GM21526 (cell line): ENCODE data around the gene PCDHA6.
"Not testable (repeated sequence)": the region's sequence is repeated elsewhere in the genome, so short reads cannot be mapped to it uniquely, and the experiment has no call there.

ENCODE experiments used
- ATAC-seq: cut with Tn5 transposase; IDR thresholded peaks from one replicate; pipeline ENCODE4 v1.9.1; 2021; ENCODE audit warnings: moderate library complexity; ENCODE audit not compliant: unreplicated experiment, low FRiP score

PCDHA6 gene, protein sequence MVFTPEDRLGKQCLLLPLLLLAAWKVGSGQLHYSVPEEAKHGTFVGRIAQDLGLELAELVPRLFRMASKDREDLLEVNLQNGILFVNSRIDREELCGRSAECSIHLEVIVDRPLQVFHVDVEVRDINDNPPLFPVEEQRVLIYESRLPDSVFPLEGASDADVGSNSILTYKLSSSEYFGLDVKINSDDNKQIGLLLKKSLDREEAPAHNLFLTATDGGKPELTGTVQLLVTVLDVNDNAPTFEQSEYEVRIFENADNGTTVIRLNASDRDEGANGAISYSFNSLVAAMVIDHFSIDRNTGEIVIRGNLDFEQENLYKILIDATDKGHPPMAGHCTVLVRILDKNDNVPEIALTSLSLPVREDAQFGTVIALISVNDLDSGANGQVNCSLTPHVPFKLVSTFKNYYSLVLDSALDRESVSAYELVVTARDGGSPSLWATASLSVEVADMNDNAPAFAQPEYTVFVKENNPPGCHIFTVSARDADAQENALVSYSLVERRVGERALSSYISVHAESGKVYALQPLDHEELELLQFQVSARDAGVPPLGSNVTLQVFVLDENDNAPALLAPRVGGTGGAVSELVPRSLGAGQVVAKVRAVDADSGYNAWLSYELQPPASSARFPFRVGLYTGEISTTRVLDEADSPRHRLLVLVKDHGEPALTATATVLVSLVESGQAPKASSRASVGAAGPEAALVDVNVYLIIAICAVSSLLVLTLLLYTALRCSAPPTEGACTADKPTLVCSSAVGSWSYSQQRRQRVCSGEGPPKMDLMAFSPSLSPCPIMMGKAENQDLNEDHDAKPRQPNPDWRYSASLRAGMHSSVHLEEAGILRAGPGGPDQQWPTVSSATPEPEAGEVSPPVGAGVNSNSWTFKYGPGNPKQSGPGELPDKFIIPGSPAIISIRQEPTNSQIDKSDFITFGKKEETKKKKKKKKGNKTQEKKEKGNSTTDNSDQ

GRCh38 chr5:140827704-140828361 is at the start of gene PCDHA6:
PCDHA6 (plus strand) TSS chr5:140827960; CDS start chr5:140828092, 132 bp downstream.
- no peak for ATAC-seq

DNA sequence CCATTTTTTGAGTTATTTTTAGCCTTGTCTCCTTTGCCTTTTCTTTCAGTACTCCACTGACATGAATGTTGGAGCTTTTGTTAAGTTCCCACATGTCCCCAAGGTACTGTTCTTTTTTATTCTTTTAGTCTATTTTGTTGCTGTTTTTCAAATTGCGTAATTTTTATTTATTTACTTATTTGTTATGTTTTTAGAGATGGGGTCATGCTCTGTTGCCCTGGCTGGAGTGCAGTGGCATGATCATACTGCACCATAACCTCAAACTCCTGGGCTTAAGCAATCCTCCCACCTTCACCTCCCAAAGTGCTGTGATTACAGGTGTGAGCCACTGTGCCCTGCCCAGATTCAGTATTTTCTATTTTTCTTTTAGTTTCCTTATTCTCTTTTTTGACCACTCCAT is 47.2 kb upstream of the PCDHA6 start:
- ATAC-seq = no peak

- no peak for ATAC-seq
Measured at GRCh38 chr5:140785905-140786686, 41.7 kb upstream of the PCDHA6 start, which contains the start of gene PCDHA1. PCDHA1 (plus strand) TSS chr5:140786140.

- ATAC-seq = not testable (repeated sequence)
Measured at GRCh38 chr5:140787422-140787821, 40.3 kb upstream of the PCDHA6 start.

DNA sequence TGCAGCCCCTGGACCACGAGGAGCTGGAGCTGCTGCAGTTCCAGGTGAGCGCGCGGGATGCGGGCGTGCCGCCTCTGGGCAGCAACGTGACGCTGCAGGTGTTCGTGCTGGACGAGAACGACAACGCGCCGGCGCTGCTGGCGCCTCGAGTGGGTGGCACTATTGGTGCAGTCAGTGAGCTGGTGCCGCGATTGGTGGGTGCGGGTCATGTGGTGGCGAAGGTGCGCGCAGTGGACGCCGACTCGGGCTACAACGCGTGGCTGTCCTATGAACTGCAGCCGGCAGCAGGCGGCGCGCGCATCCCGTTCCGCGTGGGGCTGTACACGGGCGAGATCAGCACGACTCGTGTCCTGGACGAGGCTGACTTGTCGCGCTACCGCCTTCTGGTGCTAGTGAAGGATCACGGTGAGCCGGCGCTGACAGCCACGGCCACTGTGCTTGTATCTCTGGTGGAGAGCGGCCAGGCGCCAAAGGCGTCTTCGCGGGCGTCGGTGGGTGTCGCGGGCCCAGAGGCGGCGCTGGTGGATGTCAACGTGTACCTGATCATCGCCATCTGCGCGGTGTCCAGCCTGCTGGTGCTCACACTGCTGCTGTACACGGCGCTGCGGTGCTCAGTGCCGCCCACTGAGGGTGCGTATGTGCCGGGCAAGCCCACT is 39.8 kb upstream of the PCDHA6 start:
- ATAC-seq = not testable (repeated sequence)

GRCh38 chr5:140791089-140791488 is 36.7 kb upstream of the PCDHA6 start:
- no peak for ATAC-seq

DNA sequence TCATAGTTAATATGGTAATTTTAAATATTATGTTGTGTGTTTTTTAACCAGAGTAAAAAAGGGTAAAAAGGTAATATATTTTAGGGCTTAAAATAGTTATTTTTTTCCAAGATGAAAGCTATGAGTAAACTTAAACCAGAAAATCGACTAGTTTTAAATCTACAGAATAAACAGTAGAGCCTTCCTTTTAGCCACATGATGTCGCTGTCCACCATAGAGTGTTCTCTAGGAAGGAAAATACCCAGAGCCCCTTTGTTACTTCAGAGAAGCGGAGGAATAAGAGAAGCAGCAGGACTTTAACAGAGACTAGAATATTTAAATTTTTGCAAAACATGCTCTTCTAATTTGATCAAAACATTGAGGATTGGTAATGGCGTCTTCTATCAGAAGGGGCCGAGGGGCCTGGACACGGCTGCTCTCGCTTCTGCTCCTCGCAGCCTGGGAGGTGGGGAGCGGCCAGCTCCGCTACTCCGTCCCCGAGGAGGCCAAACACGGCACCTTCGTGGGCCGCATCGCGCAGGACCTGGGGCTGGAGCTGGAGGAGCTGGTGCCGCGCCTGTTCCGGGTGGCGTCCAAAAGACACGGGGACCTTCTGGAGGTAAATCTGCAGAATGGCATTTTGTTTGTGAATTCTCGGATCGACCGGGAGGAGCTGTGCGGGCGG is 33.0 kb upstream of the PCDHA6 start, which contains the start of gene PCDHA2:
TSS of gene PCDHA2 (plus strand) at position 258 of the 664 bp plus-strand sequence.
- no peak for ATAC-seq

GRCh38 chr5:140795259-140795641 is 32.5 kb upstream of the PCDHA6 start:
- no peak for ATAC-seq

DNA sequence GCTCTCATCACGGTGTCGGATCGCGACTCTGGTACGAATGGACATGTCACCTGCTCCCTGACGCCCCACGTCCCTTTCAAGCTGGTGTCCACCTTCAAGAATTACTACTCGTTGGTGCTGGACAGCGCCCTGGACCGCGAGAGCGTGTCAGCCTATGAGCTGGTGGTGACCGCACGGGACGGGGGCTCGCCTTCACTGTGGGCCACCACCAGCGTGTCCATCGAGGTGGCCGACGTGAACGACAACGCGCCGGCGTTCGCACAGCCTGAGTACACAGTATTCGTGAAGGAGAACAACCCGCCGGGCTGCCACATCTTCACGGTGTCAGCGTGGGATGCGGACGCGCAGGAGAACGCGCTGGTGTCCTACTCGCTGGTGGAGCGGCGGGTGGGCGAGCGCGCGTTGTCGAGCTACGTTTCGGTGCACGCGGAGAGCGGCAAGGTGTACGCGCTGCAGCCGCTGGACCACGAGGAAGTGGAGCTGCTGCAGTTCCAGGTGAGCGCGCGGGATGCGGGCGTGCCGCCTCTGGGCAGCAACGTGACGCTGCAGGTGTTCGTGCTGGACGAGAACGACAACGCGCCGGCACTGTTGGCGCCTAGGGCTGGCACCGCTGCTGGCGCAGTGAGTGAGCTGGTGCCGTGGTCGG is 31.6 kb upstream of the PCDHA6 start:
- not testable (repeated sequence) for ATAC-seq

DNA sequence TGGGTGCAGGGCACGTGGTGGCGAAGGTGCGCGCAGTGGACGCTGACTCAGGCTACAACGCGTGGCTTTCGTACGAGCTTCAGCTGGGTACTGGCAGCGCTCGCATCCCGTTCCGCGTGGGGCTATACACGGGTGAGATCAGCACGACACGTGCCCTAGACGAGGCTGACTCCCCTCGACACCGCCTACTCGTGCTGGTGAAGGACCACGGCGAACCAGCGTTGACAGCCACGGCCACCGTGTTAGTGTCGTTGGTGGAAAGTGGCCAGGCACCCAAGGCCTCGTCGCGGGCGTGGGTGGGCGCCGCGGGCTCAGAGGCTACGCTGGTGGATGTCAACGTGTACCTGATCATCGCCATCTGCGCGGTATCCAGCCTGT is 31.1 kb upstream of the PCDHA6 start:
- no peak for ATAC-seq

DNA sequence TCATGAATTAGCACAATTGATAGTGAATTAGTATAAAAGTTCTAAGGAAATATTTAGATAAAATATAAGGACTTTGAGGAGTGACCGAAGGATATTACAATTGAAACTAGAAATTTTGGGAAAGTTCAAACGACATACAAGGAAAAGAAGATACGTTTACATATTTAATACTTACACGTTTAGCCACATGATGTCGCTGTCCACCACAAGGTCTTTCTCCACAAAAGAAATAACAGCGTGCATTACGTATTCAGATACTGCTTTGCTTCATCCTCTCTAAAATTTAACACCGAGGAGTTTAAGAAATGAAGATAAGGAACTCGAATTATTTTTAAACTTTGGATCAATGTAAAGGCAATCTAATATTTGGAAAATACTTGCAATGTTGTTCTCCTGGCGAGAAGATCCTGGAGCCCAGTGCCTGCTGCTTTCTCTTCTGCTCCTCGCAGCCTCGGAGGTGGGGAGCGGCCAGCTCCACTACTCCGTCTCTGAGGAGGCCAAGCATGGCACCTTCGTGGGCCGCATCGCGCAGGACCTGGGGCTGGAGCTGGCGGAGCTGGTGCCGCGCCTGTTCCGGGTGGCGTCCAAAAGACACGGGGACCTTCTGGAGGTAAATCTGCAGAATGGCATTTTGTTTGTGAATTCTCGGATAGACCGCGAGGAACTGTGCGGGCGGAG is 26.8 kb upstream of the PCDHA6 start, which contains the start of gene PCDHA3:
TSS of gene PCDHA3 (plus strand) at position 242 of the 678 bp plus-strand sequence.
- ATAC-seq = no peak

DNA sequence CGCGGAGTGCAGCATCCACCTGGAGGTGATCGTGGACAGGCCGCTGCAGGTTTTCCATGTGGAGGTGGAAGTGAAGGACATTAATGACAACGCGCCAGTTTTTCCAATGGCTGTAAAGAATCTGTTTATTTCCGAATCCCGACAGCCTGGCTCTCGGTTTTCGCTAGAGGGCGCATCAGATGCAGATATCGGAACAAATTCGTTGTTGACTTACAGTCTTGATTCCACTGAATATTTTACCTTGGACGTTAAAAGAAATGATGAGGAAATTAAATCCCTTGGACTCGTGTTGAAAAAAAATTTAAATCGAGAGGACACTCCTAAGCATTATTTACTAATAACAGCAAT is 26.3 kb upstream of the PCDHA6 start:
- no peak for ATAC-seq

- not testable (repeated sequence) for ATAC-seq
Measured at GRCh38 chr5:140802381-140802780, 25.4 kb upstream of the PCDHA6 start.

GRCh38 chr5:140802781-140803271 is 24.9 kb upstream of the PCDHA6 start:
- ATAC-seq = no peak

DNA sequence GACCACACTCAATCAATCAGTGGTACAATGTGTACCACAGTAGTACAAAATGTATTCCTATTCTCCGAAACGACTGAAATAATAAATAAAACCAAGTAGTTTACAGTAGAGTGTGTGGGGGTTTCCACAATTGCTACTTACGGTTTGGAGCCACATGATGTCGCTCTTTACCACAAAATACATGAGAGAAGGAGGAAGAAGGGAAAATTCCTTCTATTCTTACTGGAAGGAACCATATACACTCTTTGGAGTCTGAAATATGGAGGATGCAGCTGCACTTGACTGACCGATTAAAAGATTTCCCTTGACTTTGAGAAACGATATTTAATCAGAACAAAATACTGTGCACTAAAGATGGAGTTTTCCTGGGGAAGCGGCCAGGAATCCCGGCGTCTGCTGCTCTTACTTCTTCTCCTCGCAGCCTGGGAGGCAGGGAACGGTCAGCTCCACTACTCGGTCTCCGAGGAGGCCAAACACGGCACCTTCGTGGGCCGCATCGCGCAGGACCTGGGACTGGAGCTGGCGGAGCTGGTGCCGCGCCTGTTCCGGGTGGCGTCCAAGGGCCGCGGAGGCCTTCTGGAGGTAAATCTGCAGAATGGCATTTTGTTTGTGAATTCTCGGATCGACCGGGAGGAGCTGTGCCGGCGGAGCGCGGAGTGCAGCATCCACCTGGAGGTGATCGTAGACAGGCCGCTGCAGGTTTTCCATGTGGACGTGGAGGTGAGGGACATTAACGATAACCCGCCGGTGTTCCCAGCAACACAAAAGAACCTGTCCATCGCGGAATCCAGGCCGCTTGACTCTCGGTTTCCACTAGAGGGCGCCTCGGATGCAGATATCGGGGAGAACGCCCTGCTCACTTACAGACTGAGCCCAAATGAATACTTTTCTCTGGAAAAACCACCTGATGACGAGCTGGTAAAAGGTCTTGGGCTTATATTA is 20.7 kb upstream of the PCDHA6 start, which contains the start of gene PCDHA4:
TSS of gene PCDHA4 (plus strand) at position 235 of the 942 bp plus-strand sequence.
- ATAC-seq = no peak

DNA sequence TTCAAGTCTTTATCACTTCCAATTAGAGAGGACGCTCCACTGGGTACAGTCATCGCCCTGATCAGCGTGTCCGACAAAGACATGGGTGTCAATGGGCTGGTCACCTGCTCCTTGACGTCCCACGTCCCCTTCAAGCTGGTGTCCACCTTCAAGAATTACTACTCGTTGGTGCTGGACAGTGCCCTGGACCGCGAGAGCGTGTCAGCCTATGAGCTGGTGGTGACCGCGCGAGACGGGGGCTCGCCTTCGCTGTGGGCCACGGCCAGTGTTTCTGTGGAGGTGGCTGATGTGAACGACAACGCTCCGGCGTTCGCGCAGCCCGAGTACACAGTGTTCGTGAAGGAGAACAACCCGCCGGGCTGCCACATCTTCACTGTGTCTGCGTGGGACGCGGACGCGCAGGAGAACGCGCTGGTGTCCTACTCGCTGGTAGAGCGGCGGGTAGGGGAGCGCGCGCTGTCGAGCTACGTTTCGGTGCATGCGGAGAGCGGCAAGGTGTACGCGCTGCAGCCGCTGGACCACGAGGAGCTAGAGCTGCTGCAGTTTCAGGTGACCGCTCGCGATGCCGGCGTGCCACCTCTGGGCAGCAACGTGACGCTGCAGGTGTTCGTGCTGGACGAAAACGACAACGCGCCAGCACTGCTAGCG is 19.4 kb upstream of the PCDHA6 start:
- not testable (repeated sequence) for ATAC-seq
